NCI-H748 (cell line): ENCODE data around the gene RNF212.

Experiments
- DNase-seq: peaks from one replicate; lab custom pipeline; 2025; ENCODE audit not compliant: unreplicated experiment; lab: John Stamatoyannopoulos, UW

The RNF212 gene

GRCh38 chr4:1115528-1116293 is 2.3 kb upstream of the RNF212 start:
- no peak for DNase-seq

DNA sequence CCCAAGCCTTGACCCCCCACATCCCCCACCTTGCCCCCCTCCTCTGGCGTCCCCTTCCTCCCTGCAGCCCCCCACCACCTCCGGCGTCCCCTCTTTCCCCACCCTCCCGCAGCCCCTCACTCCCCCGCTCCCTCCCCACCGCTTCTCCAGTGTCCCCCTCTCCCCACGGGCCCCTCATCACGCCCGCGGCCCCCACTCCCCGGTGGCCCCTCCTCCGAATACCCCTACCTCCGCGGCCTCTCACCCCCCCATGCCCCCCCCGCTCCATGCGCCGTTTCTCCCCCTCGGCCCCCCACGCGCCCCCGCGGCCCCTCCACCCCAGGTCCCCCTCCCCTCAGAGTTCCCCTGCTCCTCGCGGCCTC is 562 bp downstream of the RNF212 start:
- no peak for DNase-seq

GRCh38 chr4:1112174-1112820 is 1.1 kb downstream of the RNF212 start:
- no peak for DNase-seq

GRCh38 chr4:1111259-1111809 is 2.0 kb downstream of the RNF212 start:
- DNase-seq, result no peak

- no peak for DNase-seq
Observed at GRCh38 chr4:1109898-1110506, 3.4 kb downstream of the RNF212 start.

GRCh38 chr4:1109333-1109732 is 4.0 kb downstream of the RNF212 start:
- no peak for DNase-seq

GRCh38 chr4:1105662-1106061 is 7.7 kb downstream of the RNF212 start:
- DNase-seq, result no peak

- DNase-seq, result no peak
Observed at GRCh38 chr4:1105067-1105466, 8.3 kb downstream of the RNF212 start.

GRCh38 chr4:1104647-1105046 is 8.7 kb downstream of the RNF212 start:
- no peak for DNase-seq

GRCh38 chr4:1099684-1100335 is 13.6 kb downstream of the RNF212 start:
- DNase-seq, result no peak

DNA sequence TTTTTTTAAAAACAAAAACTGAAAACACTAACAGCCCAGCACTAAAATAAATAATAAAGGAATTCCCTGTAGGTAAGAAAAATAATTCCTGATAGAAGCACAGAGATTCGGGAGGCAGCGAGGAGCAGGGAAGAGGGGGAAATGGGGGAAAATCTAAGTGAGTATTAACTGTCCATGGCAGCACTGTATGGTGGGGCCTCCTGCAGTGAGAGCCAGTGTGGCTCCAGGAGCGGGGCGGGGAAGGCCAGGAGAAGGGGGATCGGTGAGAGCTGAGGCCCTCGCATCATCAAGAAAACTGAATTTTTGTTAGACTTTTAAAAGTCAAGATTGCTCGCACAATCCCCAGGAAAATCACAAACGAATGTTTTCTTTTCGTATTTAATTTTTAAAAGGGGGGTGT is 14.1 kb downstream of the RNF212 start:
- DNase-seq, result no peak

DNA sequence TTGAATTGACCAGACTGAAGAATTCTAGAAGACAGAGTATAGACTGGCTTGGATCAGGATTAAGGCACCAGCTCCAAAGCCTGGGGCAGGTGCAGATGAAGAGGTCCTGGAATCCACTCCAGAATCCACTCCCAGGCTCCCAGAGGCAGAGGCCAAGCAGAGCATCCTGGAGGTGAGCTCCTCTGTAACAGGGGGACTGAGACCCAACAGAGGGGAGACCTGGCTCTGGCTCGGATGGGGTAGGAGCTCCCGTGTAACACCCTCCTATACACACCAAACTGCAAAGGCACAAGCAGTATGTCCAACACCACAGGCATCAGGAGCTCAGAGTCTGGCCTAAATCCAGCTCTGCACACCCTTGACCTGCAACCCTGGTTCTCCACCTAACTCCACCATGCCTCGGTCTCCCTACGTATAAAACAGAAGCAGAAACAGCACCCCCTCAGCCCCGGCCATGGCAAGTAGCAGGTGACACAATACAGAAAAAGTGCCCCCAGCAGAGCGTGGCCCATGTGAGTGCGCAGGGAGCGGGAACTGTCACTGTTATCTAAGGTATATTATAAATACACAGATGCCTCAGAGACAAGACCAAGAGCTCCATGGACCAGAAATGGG is 14.9 kb downstream of the RNF212 start:
- no peak for DNase-seq

GRCh38 chr4:1097553-1097952 is 15.8 kb downstream of the RNF212 start:
- no peak for DNase-seq

- no peak for DNase-seq
Observed at GRCh38 chr4:1096841-1097240, 16.5 kb downstream of the RNF212 start.

DNA sequence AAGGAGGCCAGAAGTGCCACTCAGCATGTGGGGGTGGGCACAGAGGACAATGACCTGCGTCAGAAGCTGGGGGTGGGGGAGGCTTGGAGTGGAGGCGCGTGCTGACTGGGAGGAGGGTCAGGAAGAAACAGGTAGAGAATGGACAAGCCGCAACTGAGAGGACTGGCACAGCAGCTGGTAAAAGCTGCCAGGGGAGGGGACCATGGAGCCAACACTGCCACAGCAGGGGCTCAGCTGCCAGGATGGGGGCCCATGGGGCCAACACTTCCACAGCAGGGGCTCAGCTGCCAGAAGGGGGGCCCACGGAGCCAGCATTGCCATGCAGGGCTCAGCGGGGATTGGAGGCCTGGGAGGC is 19.1 kb downstream of the RNF212 start:
- no peak for DNase-seq

DNA sequence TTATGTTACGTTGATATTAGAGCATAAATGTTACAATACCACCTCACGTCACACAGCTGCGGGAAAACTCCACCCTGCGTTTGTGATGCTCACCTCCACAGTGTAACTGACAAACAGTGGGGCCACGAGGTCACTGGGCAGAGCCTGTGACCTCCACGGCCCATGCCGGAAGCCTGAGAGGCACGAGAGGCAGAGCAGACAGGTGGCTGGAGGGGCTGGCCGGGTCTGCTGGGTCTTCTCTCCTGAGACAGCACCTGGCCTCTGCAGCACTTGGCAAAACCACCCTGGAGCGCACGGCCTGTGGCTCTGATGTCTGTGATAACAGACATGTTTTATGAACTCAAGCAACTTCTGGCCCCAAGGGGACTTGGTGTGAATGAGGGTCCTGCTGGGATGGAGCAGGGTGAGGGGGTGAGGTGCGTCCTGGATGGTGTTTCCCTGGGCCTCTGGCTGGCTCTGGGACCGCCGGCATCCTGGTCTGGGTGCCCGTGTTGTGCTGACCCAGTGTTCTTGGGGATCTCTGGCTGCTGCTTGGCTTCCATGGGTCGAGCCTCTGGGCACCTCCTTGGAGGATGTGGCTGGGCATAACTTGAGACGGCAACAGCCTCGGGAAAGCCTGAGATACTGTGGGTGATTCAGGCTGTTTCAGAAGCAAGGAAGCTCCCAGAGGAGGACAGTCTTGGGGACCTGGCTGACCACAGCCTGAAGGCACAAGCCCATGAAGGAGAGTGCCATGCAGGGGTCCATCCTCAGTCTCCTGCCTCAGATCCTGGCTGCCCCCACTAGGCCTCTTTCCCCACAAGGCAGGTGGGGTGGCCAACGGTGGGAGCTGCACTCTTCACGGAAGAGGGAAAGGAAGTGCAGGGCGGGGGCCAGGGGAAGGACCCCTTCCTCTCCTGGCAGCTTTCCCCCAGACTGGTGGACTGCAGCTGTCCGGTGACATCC is 19.7 kb downstream of the RNF212 start:
- DNase-seq, result no peak

GRCh38 chr4:1092983-1093361 is 20.4 kb downstream of the RNF212 start:
- DNase-seq, result no peak

DNA sequence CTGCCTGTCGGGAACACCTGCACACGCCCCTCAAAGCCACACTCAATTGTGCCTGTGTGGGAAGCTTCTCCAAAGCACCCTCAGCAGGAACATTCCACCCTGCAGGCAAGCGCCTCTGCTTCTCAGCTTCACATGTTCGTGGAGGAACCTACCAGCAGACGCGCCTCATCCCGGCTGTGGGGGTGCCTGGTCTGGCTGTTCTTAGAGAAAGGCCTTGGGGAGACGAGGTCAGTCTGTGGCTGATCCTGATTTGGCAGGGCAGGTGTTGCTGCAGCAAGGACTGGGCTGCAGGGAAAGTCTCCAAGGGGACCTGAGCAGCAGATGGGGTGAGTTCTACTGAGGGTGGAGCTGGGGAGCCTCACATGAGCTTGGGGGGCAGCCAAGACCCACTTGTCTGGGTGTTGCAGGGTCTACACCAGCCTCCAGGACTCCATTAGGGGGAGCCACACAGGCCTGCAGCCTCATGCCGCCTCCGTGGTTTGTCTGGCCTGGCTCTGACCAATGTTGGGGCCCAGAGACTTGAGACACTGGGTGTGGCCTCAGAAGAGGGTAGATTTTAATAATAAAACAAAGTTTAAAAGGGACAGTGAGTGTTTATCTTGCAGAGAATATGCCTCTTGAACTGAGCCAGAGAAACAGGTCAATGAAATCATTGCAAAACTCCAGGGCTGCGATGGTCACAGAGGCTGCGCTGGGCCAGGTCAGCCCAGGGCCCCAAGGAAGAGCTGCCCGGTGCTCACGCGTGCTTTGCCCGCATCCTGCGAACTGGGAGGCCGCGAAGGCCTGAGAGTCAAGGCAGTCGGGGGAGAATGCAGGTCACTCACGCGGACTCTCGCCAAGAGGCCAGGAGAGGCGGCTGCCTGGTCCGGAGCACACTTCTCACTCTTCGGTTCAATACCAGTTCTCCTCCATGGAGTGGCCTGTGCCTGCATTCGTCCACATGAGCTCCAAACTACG is 21.1 kb downstream of the RNF212 start:
- no peak for DNase-seq

DNA sequence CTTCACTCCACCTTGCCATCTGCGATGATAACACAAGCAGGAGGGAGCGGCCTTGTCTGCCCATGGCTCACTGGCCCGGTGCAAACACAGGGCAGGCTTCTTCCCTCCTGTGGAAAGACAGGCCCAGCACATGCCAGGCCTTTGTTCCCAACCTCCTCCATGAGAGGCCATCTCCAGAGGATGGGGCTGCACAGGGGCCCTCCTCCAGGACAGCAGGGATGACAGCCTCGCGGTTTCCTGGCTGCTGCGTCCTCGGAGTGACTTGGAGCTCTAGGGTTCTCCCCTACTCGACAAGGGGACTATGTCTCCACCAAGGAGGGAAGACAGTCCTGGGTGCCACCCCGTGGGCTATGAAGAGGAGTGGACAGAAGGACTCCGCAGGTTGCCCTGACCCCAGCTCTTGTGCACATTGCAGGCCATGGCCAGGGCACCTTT is 21.8 kb downstream of the RNF212 start:
- DNase-seq, result no peak
